Activated CD8-positive, alpha-beta memory T cell treated with anti-CD3 and anti-CD28 coated beads for 36 hours (primary cell): Measurements from ENCODE around the gene DSCAM. TPM values are rescaled to one million over a fixed set of nuclear protein-coding genes. Genes with fewer than 3 reads are reported as not detected.

Experiments
- CTCF ChIA-PET: fragments of 350-600 bp; sonication (Branson Sonifier 250); formaldehyde crosslinking; loops from one replicate; lab custom pipeline; 2021; ENCODE audit warnings: antibody characterized with exemption; lab: Charles Lee
- POLR2A ChIA-PET: fragments of 350-600 bp; sonication (Branson Sonifier 250); formaldehyde crosslinking; loops from one replicate; lab custom pipeline; 2021; ENCODE audit warnings: antibody characterized with exemption; lab: Charles Lee
- total RNA-seq, 2 experiments: library from RNA; stranded (reverse); gene quantifications; one replicate each; pipeline ENCODE4 v1.2.3, GENCODE V29; 2021

DSCAM gene
- total RNA-seq, 2 experiments from 2014 or later: not detected

DNA sequence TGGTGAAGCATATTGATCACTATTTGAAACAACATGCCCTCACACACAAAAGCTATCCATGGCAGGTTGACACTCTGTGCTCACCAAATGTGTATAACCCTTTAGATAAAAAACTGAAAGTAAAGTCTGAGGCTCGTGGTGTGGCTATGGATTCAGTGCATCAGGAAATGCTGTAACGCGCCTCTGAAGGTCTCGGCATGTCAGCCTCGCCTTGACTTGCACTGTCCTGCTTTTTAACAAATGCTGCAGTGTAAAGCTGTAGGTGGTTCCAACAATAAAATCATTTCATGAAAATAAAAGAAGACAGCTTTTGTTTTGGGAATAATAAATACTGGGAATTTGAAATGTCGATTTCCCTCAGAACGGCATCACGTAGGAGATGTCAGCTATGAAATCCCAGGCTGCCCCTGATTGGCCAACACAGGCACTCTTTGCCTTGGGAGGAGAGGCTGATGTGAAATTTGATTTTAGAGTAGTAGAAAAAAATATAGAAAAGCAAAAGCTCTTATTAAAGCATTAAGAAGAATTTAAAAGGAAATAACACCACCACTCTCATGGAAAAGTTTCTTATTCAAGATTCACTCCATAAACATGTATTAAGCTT lies 168.2 kb downstream of the DSCAM start:
- POLR2A ChIA-PET: no interaction called here

DNA sequence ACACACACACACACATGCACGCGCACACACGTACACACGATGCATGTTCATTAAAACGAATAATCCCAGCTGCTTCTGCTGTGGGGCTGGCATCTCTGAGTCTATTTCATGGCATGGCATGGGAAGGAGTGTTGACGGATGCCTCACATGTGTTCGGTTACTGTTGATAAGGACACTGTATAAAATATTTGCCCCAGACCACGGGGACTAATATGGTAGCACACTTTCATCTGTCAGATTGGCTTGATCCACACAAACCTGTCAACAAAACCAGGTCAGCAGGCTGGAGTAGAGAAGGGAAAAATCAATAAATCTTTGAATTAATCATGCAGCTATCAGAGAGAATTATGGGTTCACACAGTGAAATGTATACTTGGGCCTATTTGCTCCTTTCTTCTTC lies 171.9 kb downstream of the DSCAM start:
- CTCF ChIA-PET: no interaction called here
- POLR2A ChIA-PET: no interaction called here

More for the DNA sequence above, 168.2 kb downstream of the DSCAM start:
- CTCF ChIA-PET: no interaction called here

DNA sequence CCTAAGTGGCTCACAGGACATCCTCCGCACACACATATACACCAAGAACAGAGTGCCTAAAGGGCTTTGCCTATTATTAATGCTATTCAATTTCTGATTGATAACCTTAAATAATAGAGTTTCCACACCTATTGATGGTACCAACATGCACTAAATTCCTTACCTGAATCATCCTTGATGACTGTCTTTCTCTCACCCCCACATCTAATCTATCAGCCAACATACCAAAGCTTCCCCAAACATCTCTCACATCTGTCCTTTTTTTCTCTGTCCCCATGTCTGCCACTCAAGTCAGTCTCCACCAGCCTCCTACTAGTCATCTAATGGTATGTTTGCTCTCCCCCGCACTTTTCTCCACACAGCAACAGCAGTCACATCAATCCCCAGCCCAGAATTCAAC lies 174.4 kb downstream of the DSCAM start:
- POLR2A ChIA-PET: no interaction called here
- CTCF ChIA-PET: no interaction called here

DNA sequence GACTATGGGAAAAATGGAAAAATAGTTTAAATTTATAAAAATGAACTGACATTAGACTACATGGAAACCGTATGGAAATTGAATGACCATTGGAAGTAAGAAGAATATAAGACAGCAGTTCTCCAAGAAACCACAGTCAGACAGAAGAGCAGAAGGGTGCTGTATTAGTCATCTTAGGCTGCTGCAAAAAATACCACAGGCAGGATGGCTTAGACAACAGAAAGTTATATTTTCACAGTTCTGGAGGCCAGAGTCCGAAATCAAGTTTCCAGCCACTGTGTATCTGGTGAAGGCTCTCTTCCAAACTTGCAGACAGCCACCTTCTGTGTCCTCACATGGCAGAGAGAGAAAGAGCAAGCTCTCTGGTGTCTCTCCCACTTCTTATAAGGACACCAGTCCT lies 175.2 kb downstream of the DSCAM start:
- CTCF ChIA-PET: no interaction called here

DNA sequence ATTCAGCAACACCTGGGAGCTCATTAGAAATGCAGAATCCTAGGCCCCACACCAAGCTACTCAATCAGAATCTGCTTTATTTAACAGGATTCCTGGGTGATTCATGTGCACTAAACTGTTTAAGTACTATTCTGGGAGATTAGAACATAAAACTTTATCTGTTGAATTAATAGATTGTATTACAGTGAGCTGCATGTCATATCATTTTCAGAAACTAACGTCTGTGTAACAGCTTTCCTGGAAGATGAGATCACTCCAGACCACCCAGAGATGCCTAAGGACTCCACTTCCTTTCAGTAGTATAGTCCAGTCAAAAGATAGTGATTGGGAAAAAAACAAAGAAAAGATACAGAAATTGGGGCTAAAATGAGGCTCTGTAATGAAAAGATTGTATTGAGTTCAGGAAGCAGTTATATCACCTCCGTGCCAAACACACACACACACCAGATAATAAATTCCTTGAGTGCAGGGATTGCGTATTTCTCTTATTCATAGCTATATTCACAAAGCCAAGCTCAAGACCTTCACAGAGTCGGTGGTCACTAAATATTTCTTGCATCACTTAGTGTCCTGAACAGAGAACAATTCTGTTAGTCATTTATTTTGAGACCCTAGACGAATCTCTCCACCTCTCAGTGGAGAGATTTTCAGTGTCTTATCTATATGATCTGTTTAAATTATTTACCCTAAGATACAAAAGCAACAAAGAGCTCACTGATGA lies 178.2 kb downstream of the DSCAM start:
- CTCF ChIA-PET: no interaction called here
- POLR2A ChIA-PET: no interaction called here

More for the DNA sequence above, 175.2 kb downstream of the DSCAM start:
- POLR2A ChIA-PET: no interaction called here

DNA sequence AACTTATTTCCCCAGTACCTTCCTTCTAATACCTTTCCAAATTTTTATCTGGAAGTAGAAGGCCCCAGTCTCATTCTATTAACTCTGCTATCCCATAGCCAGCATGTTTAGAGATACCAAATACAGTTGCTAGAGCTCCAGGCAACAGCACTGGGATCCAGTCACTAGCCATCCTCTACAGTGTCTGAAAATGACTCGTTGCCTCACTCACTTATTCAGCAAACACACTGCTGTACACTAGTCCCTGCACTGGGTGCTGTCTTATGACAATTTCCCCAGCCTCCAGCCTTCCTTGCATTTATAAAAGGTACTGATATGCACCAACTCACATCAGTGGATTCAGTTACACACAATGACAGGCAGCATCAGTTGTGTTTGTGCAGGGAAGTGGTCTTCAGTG lies 179.0 kb downstream of the DSCAM start:
- ChIA-PET POLR2A (no interaction called here), CTCF (no interaction called here)

DNA sequence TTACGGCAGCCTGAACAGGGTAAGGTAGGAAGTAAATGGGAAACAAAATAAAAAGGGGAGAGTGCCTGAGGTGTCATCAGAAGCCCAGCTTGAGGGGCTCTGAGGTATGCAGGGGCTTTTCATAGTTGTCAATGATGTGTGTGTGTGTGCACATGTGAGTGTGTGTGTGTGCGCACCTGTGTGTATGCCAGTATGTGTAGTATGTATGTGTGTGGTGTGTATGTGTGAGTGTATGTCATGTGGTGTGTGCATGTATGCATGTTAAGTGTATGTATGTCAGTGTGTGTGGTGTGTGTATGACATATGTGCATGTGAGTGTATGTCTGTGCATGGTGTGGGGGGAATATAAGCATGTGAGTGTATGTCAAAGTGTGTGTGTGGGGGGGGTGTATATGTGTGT lies 184.1 kb downstream of the DSCAM start:
- ChIA-PET CTCF (no interaction called here), POLR2A (no interaction called here)

DNA sequence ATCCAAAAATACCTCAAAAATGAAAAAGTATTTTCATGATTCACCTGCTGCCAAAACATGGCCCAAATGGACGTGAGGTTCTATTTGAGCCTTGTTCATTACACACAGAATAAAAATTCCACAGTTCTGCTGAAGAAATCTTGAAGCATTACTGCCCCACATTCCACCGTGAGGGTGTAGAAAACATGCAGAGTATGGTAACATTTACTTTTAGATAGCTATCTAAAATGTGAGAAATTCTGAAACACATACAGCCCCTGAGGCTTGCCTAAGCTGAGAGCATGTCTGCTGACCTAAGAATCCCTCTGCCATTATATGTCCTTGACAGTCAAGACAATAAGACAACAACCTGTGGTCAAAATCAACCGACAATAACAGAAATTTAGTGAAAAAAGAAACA lies 186.5 kb downstream of the DSCAM start:
- CTCF ChIA-PET: no interaction called here
- POLR2A ChIA-PET: no interaction called here

DNA sequence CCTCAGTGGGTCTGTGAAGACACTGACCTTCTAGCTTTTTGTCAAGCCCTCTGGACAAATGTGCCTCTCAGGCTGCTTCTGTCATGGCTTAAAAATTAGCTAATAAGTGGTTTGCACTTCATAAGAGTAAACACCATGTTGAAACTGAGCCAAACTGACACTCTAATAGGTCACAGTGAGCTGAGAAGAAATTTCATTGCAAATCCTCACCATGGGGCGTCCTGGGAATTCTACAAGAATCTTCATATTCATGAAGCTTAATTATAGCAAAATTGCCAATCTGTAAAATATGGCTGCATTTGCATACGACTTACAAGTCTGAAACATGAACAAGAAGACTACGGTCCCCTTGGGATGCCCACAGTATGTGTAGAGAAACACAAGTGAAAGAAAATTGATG lies 188.6 kb downstream of the DSCAM start:
- CTCF ChIA-PET: no interaction called here
- POLR2A ChIA-PET: no interaction called here

DNA sequence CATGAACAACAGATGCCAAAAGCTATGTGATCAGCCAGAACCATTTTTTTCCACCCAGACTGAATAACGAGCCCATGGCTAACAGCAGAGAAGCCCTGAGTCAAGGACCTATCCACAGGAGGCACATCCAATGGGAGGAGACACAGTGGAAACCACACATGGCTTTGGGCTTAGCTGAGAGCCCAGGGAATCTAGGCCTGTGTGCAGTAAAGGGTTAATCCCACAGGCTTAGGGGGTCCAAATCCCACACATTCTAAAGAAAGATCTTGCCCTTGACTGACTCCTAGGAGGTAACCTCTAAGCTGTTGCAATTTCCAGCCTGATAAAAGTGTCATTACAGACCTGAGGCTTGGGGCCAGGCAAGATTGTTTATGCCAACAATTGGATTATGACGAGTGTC lies 194.5 kb downstream of the DSCAM start:
- ChIA-PET POLR2A (no interaction called here), CTCF (no interaction called here)

DNA sequence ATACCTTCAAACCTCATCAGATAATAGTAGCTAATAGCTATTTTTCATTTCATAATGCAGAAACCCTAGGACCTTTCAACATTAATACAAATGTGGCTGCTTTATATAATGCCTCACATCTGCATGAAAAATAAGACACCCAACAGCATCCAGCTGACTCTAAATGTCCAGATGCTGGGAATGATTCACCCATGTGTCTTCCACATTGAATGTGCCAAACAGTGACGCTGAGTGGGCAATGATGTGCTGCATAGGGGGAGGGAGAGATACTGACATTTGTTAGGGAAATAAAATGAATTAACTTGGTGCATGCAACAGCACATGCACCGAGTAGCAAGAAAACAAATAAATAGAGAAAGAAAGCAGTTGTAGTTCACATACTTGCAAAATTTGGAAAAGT lies 199.3 kb downstream of the DSCAM start:
- CTCF ChIA-PET: no interaction called here
- POLR2A ChIA-PET: no interaction called here

DNA sequence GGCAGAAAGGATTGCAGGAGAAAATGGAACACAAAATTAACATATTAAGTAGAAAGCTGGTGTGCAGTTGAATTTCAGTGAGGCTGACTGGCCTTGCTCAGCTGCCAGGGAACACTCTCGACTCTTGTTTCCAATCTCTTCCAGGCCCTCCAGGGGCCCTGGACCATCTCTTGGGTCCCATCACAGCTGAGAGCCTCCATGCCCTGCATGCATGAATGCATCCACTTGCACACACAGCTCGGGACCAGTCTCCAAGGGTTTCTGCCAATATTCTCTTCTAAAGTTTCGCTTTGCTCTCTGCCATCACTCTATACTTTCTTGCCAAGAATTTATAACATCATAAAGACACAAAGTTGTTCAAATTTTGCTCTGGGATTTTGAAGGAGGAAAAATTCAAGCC lies 200.3 kb downstream of the DSCAM start:
- ChIA-PET CTCF (no interaction called here), POLR2A (no interaction called here)

DNA sequence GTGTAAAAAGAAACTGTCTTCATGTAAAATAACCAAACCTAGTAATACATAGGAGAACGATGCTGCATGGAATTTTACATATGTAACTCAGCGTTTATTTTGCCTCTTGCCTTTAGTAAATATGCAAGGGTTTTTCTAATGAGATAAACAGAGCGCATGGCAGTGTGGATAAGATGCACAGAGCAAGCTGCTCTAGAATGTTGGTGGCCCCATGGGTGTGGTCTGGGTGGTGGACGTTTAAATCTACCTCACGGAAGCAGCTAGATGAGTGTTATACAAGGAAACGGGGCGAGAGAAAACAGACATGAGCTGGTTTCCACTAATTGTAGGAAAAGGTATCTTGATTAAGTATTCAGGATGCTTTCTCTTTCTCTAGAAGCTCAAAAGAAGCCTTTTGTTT lies 205.9 kb downstream of the DSCAM start:
- CTCF ChIA-PET: no interaction called here
- POLR2A ChIA-PET: no interaction called here

DNA sequence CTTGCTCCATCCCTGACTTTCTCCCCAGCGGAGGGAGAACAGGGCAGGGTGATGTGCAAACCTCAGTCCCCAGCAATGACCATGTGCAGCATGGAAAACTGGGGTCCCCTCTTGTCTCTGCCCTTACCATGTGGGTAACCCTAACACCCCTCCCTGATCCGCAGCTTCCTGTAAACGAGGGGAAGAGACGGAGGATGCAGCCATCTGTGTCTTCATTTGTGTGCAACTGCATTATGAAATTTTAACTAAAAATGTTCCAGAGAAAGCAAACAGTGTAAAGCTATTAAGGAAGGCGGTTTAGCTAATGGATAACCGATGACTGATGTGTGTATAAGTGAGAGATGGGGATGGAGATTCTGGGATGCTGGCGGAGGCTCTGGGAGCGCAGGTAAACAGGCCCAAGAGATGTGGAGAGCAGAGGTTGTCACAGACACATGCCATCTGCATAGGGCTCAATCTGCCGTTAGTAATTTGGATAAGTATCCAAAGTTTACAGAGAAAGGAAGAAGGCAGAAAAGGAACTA lies 206.6 kb downstream of the DSCAM start:
- ChIA-PET CTCF (no interaction called here), POLR2A (no interaction called here)

DNA sequence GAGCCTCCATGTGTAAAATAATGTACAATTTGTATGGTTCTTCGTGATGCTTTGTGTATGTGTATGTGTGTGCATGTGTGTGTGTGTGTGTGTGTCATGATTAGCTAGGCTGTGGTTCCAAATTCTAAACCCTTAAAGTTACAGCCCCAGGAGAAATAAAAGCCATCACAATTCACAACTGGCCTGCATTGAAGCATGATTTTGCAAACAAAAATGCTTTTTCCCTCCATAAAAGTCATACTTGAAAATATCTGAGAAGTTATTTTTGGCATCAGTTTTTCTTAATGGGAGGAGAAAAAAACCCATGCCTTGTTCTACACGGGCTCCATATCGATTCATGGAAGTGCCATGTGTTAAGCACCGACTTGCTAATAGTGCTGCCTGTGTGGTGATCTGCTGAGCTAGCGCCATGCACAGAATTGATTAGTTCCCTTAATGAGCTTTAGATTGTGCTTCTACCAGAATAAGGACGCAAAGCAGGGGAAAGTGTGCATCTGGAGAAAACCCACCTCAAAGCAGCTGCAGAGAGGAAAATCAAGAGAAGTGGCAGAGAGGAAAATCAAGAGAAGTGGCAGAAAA lies 207.3 kb downstream of the DSCAM start:
- CTCF ChIA-PET: no interaction called here

DNA sequence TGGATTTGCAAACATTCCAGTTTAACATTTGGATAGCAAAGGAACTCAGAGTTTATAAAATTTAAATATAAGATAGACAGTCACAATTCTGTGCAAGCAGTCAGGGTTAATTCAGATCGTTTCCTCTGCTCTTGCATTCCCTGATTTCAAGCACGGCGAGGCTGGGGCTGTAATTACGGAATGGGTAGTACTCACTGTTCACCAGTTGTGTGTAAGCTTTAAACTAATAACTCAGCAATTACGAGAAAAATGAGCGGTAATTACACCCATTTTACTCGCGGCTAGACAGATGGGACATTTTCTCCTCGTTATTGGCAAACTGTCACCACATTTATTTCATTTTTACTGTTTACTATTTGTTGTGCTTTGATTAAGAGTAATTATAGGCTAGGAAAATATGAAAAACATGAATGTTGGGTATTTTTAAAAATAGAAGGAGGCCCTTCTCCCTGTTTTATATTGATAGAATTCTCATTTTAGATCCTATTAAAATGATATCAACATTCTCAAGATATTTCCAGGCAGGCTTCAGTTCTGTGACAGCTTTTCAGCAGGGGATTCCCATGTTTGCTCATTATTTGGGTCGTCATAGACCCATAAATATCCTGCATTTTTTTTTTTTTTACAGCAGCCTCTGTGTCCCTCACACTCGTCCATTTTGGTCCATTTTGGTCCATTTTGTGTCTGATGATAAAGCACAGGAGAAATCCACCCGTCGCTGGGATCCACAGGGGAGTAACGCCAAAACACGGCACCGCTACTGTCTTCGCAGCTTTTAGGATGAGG lies 208.3 kb downstream of the DSCAM start:
- POLR2A ChIA-PET: no interaction called here
- CTCF ChIA-PET: interaction anchor here (0.7 kb wide), 1 partner anchor 18 kb away, joined by 3 read pairs; no protein-coding TSS in a partner anchor

More for the DNA sequence above, 207.3 kb downstream of the DSCAM start:
- POLR2A ChIA-PET: no interaction called here

DNA sequence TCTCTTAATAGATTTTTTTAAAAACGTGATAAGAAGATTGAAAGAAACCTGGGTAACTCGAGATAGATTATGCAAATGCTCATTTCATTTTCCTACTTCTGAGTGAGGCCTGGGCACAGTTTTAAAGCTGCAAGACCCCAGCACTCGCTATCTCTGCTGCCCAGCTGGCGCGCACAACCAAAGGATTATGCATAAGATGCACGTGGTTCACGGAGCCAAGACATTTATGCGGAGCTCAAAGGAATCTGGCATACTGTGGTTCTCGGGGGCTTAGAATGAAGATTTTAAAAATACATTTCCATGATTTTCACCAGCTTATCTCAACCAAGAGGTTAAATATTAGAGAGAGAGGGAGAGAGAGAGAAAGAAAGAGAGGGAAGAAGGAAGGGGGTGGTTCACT lies 210.9 kb downstream of the DSCAM start:
- CTCF ChIA-PET: no interaction called here
- POLR2A ChIA-PET: no interaction called here

DNA sequence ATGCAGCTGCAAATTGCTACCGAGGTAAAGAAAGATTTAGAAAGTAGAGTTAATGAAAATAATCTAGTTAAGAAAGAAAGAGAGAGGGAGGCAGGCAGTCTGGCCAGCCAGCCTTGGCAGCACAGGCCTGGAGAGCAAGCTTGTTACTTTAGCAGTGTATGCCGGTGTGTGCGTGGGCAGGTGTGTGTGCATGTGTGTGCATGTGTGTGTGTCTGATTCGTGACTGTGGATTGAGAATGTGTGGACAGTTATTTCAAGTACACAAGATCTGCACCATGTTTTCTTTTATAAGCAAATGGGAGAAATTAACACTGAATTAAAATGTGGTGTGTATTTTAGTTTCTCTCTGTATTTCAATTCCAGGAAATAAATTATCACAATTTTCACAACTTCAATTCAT lies 211.6 kb downstream of the DSCAM start:
- ChIA-PET CTCF (no interaction called here), POLR2A (no interaction called here)

DNA sequence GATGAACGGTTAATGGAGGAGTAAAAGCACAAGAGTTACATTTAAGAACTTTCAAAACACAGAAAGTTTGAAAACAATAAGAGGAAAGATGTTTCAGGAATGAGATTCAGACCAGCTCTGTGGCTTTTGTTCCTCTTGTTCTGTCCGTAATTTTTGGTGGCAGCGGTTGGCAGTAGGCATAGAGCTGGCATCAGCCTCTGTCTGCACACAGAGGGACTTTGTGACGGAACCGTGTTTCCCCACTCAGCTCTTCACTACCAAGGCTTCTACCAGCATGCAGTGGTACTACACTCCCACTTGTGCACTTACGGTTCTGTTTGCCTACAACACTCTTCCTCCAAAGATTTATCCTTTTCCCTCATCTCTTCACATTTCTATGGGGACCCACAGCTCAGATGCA lies 212.8 kb downstream of the DSCAM start:
- ChIA-PET CTCF (no interaction called here), POLR2A (no interaction called here)

DNA sequence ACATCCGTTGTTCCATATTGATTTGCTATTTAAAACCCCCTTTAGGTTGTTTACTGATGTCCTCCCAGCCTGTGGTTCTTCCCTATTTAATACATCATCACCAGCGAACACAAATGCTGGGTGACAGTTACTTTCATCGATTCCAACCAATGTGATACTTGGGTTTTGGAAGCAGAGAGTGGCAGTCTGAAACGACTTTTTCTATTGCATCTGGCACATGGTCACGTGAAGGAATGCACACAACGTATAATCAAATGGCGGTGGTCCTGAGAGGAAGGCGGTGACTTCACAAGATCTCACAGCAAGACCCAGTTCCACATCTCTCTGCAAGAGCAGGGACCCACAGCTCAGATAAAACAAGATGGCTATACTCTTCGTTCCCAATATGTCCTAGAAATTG lies 213.9 kb downstream of the DSCAM start:
- POLR2A ChIA-PET: no interaction called here
- CTCF ChIA-PET: no interaction called here
